HepG2 (cell line): Measurements from ENCODE around the gene ONECUT1. TPM values are rescaled to one million over a fixed set of nuclear protein-coding genes. Genes with fewer than 3 reads are reported as not detected.

ENCODE experiments used
- ATAC-seq: fragments of 200-7000 bp; cut with Tn5 transposase; 3 replicates; pipeline ENCODE4 v1.9.1; 2020; ENCODE audit warnings: mild to moderate bottlenecking, moderate library complexity
- BruUV-seq: library from RNA; stranded (reverse); fragments of 400-500 nt; replicated peaks from 2 replicates; lab custom pipeline; 2021; lab: Mats Ljungman, UMichigan
- CTCF ChIA-PET: fragments of 300-600 bp; formaldehyde crosslinking; extraction: SDS; loops from one replicate; lab custom pipeline; 2021; ENCODE audit warnings: low total read pairs, inconsistent platforms, low intra/inter-chr PET ratio; lab: Yijun Ruan, JAX
- POLR2A ChIA-PET: fragments of 350-600 bp; sonication (Branson Sonifier 250); formaldehyde crosslinking; loops from one replicate; lab custom pipeline; 2020; ENCODE audit warnings: antibody characterized with exemption, inconsistent platforms; lab: Yijun Ruan, JAX
- DNase-seq: peaks from one replicate; pipeline ENCODE4 v3.0.0-alpha.2; 2015; ENCODE audit warnings: low spot score
- FAIRE-seq: peaks from 3 replicates; lab custom pipeline; 2011; peaks lifted over from hg19 to GRCh38; lab: Jason Lieb, UNC
- H2AFZ ChIP-seq: one replicate; pipeline ENCODE4 v1.6.1; 2011; ENCODE audit warnings: low read length, inconsistent platforms
- H3K27ac ChIP-seq: fragments of 300-600 bp; 3 replicates; pipeline ENCODE4 v1.8.0; 2011; ENCODE audit warnings: mixed run types, mild to moderate bottlenecking, mixed read lengths, low read length, inconsistent platforms; ENCODE audit not compliant: insufficient read depth; ENCODE audit errors: extremely low read length
- H3K27me3 ChIP-seq, 2 experiments: fragments of 200-600 bp in 1 of 2; 2 replicates in 1 of 2; 3 replicates in 1 of 2; pipeline versions ENCODE4 v1.6.0 to v1.8.0; 2011; ENCODE audit warnings: low read length in 2 of 2, mild to moderate bottlenecking in 2 of 2, moderate library complexity in 2 of 2, inconsistent platforms in 1 of 2; ENCODE audit not compliant: insufficient read depth in 2 of 2, control insufficient read depth in 1 of 2
- H3K36me3 ChIP-seq, 2 experiments: fragments of 200-600 bp in 1 of 2; replicated peaks in 1 of 2; 2 replicates in 1 of 2; 3 replicates in 1 of 2; pipeline versions ENCODE4 v1.5.1 to v1.8.0; 2011; ENCODE audit warnings: low read length in 2 of 2, inconsistent platforms in 1 of 2; ENCODE audit not compliant: insufficient read depth in 2 of 2, control insufficient read depth in 1 of 2
- H3K4me1 ChIP-seq: 2 replicates; pipeline ENCODE4 v1.5.1; 2012; ENCODE audit warnings: low read length, inconsistent platforms; ENCODE audit not compliant: insufficient read depth
- H3K4me2 ChIP-seq: 2 replicates; pipeline ENCODE4 v1.6.0; 2011; ENCODE audit warnings: low read depth, low read length, inconsistent platforms
- H3K4me3 ChIP-seq, 3 experiments: fragments of 200-600 bp in 1 of 3; sonication (generic), shearing (Covaris generic) in 1 of 3; replicated peaks in 1 of 3; 2 replicates each; pipeline ENCODE4 v1.5.1; 2011 to 2016; ENCODE audit warnings: low read length in 3 of 3, inconsistent platforms in 2 of 3, low read depth in 2 of 3, mild to moderate bottlenecking in 2 of 3, control low read depth in 1 of 3, mixed read lengths in 1 of 3; ENCODE audit not compliant: insufficient read depth in 1 of 3
- H3K79me2 ChIP-seq: one replicate; pipeline ENCODE4 v1.6.1; 2011; ENCODE audit warnings: low read length, inconsistent platforms; ENCODE audit not compliant: insufficient read depth
- H3K9ac ChIP-seq: 2 replicates; pipeline ENCODE4 v1.6.0; 2011; ENCODE audit warnings: mild to moderate bottlenecking, low read depth, low read length, inconsistent platforms; ENCODE audit not compliant: insufficient read depth
- H3K9me3 ChIP-seq: 2 replicates; pipeline ENCODE4 v1.5.1; 2012; ENCODE audit warnings: mild to moderate bottlenecking, low read length
- H4K20me1 ChIP-seq: 2 replicates; pipeline ENCODE4 v1.6.0; 2011; ENCODE audit warnings: inconsistent platforms, mild to moderate bottlenecking, low read length, moderate library complexity; ENCODE audit not compliant: insufficient read depth
- GATA4 ChIP-seq: sonication (generic); IDR thresholded peaks from 2 replicates; pipeline ENCODE4 v1.6.1; 2016; ENCODE audit warnings: antibody characterized with exemption, low read depth, borderline replicate concordance
- HOXA5 ChIP-seq: sonication (generic); formaldehyde crosslinking; IDR thresholded peaks from 2 replicates; pipeline ENCODE4 v1.4.0; 2020; ENCODE audit warnings: missing genetic modification reagents
- KMT2A ChIP-seq: sonication (generic); formaldehyde crosslinking; IDR thresholded peaks from 2 replicates; pipeline ENCODE4 v1.4.0; 2020; ENCODE audit warnings: missing genetic modification reagents
- MAFG ChIP-seq: sonication (generic); formaldehyde crosslinking; IDR thresholded peaks from 2 replicates; pipeline ENCODE4 v1.5.1; 2020; ENCODE audit warnings: mild to moderate bottlenecking, missing genetic modification reagents
- SMAD1 ChIP-seq: sonication (generic); formaldehyde crosslinking; IDR thresholded peaks from 2 replicates; pipeline ENCODE4 v1.4.0; 2020; ENCODE audit warnings: missing genetic modification reagents, low read depth, mild to moderate bottlenecking, borderline replicate concordance
- ZNF263 ChIP-seq: sonication (generic); formaldehyde crosslinking; IDR thresholded peaks from 2 replicates; pipeline ENCODE4 v1.4.0; 2020; ENCODE audit warnings: missing genetic modification reagents
- ZNF7 ChIP-seq: IDR thresholded peaks from 2 replicates; pipeline ENCODE4 v1.6.1; 2016; ENCODE audit warnings: missing biosample characterization, missing genetic modification reagents
- WGBS: methylation state at CpG from one replicate; pipeline ENCODE4 v1.1.6; 2017; ENCODE audit warnings: low lambda C conversion rate; 5-methylcytosine and 5-hydroxymethylcytosine counted together
- in situ Hi-C: cut with HindIII; loops from 2 replicates; pipeline ENCODE4 v1.10.0; 2017; ENCODE audit warnings: low pct_unique_long_range_greater_than_20kb; ENCODE audit not compliant: extremely low pct_ligation_motif_present
- intact Hi-C: fragments of 100-400 bp; cut with micrococcal nuclease; formaldehyde crosslinking; loops from one replicate; pipeline ENCODE4 v1.10.0; 2022; ENCODE audit not compliant: unreplicated experiment
- polyA plus RNA-seq, 8 experiments: library from polyadenylated mRNA; depleted of rRNA in 3 of 8; stranded (reverse) in 7 of 8; unstranded in 1 of 8; fragments of >200 nt; fragmentation: Illumina TruSeq in 4 of 8; extraction: Trizol in 4 of 8; gene quantifications; 2 replicates each; pipeline versions ENCODE4 v1.2.1 to v1.2.3, GENCODE V29; 2011 to 2016; ENCODE audit warnings: low read depth in 4 of 8, missing spikeins in 1 of 8, mixed read lengths in 1 of 8; ENCODE audit not compliant: insufficient read depth in 1 of 8
- total RNA-seq, 5 experiments: library from RNA; depleted of rRNA; stranded (reverse); fragments of >200 nt; fragmentation: Illumina TruSeq; extraction: Trizol; gene quantifications; 2 replicates each; pipeline ENCODE4 v1.2.3, GENCODE V29; 2016; ENCODE audit warnings: low read depth in 1 of 5
- TF ChIP-seq, protein P1 (sequence below): sonication (generic); formaldehyde crosslinking; IDR thresholded peaks from 2 replicates; pipeline ENCODE4 v1.4.0; 2020; ENCODE audit warnings: mild to moderate bottlenecking, missing genetic modification reagents
- TF ChIP-seq, protein P2 (sequence below): sonication (generic); formaldehyde crosslinking; IDR thresholded peaks from 2 replicates; pipeline ENCODE4 v1.5.0; 2020; ENCODE audit warnings: missing genetic modification reagents
- TF ChIP-seq, protein P3 (sequence below): IDR thresholded peaks from 2 replicates; pipeline ENCODE4 v1.6.1; 2018; ENCODE audit warnings: missing genetic modification reagents
- TF ChIP-seq, protein P4 (sequence below): sonication (generic); formaldehyde crosslinking; IDR thresholded peaks from 2 replicates; pipeline ENCODE4 v1.9.0; 2021; ENCODE audit warnings: missing genetic modification reagents, mild to moderate bottlenecking, borderline replicate concordance
- TF ChIP-seq, protein P5 (sequence below): sonication (generic); formaldehyde crosslinking; IDR thresholded peaks from 2 replicates; pipeline ENCODE4 v1.4.0; 2020; ENCODE audit warnings: missing genetic modification reagents, mild to moderate bottlenecking, borderline replicate concordance

The ONECUT1 gene
- total and polyA plus RNA-seq, 2 of the 13 experiments (the other 11 are each of a cell fraction or from before 2014, with no cell fraction given), result 3.5 to 9.1 TPM

DNA sequence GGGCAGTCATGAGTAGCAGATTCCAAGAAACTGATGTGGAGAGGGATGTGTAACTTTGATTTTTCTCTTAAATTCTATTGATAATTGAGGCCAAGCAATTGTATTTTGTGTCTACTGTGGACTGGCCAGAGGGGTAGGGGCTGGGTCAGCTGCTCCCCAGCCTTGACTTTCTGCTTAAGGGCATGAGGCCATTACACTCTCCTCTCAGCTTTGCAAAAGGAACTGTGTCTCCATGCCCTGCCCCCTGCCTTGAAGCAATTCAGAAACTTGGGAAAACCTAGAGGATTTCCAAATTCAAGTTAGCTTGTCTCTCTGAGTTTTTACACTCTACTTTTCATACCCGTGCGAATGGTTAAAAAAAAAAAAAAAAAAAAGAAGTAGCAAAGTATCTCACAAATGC lies 38.6 kb downstream of the ONECUT1 start:
- Histone ChIP-seq H2AFZ (no peak overlapping the region), H3K9ac (no peak overlapping the region), H3K27ac (no peak overlapping the region)
- ATAC-seq, result no peak
- TF ChIP-seq, protein P1, sequence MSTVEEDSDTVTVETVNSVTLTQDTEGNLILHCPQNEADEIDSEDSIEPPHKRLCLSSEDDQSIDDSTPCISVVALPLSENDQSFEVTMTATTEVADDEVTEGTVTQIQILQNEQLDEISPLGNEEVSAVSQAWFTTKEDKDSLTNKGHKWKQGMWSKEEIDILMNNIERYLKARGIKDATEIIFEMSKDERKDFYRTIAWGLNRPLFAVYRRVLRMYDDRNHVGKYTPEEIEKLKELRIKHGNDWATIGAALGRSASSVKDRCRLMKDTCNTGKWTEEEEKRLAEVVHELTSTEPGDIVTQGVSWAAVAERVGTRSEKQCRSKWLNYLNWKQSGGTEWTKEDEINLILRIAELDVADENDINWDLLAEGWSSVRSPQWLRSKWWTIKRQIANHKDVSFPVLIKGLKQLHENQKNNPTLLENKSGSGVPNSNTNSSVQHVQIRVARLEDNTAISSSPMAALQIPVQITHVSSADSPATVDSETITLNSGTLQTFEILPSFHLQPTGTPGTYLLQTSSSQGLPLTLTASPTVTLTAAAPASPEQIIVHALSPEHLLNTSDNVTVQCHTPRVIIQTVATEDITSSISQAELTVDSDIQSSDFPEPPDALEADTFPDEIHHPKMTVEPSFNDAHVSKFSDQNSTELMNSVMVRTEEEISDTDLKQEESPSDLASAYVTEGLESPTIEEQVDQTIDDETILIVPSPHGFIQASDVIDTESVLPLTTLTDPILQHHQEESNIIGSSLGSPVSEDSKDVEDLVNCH, result no peak
- TF ChIP-seq MAFG (CRISPR knock-in tag), result no peak
- no peak for TF ChIP-seq ZNF7 (CRISPR knock-in tag)
- no peak for TF ChIP-seq GATA4
- TF ChIP-seq, all 625 proteins: peak for 0
- Histone ChIP-seq H3K79me2 (no peaks in the 10 kb centered on the region), H3K36me3 (0 out of 5 replicates have a peak, but pooled peaks cover 0 to 9% of the 10 kb centered on the region in 2 experiments), H3K27me3 (no peaks in the 10 kb centered on the region), H4K20me1 (no peaks in the 10 kb centered on the region), H3K4me2 (no peak overlapping the region), H3K9me3 (no peaks in the 10 kb centered on the region), H3K4me3 (no peak overlapping the region), H3K4me1 (peaks cover 6% of the 10 kb centered on the region)
- intact Hi-C loops, result no loop called here
- 95% methylated on average over 2 of the region's 2 CpGs for WGBS
- ChIA-PET POLR2A (no interaction called here), CTCF (no interaction called here)
- BruUV-seq, result no TSS peak
- in situ Hi-C loops, result no loop called here
- DNase-seq (no peak), FAIRE-seq (no peak)

DNA sequence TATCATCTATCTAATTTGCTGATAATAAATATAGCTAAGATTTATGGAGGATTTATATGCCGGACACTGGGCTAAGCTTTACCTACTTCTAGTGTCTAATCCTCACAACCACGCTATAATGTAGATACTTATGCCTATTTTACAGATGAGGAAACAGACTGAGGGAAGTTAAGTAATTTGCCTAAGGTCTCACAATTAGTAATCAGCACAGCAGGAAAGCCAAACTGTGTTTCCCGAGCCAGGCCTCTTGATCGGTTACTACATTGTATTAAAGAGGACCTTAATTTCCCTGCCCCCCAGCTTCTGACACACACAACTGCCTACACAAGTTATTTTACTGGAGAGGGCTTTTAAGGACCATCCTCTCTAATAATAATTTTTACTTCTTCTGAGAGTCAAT lies 40.9 kb downstream of the ONECUT1 start:
- peaks cover 15% of the 10 kb centered on the region for H3K4me1 ChIP-seq
- H4K20me1 ChIP-seq, result no peaks in the 10 kb centered on the region
- ATAC-seq (no peak), FAIRE-seq (no peak), DNase-seq (no peak)
- POLR2A ChIA-PET, result interaction anchor here (1.5 kb wide), 1 partner anchor 454 kb away, joined by 3 read pairs; the partner anchor contains the start of gene MYO5C
- no TSS peak for BruUV-seq
- H3K79me2 ChIP-seq, result no peaks in the 10 kb centered on the region
- H2AFZ ChIP-seq, result no peak overlapping the region
- H3K9me3 ChIP-seq, result no peaks in the 10 kb centered on the region
- H3K4me3 ChIP-seq, result no peak overlapping the region
- intact Hi-C loops (no loop called here), in situ Hi-C loops (no loop called here)
- no peak overlapping the region for H3K27ac ChIP-seq
- WGBS, result 57% methylated on average over 4 of the region's 4 CpGs
- H3K27me3 ChIP-seq, result no peaks in the 10 kb centered on the region
- H3K9ac ChIP-seq, result no peak overlapping the region
- CTCF ChIA-PET, result no interaction called here
- H3K36me3 ChIP-seq, result no peaks in the 10 kb centered on the region
- no peak overlapping the region for H3K4me2 ChIP-seq
- TF ChIP-seq HOXA5 (no peak), KMT2A (no peak), SMAD1 (no peak), ZNF263 (no peak)
- TF ChIP-seq, protein P2, sequence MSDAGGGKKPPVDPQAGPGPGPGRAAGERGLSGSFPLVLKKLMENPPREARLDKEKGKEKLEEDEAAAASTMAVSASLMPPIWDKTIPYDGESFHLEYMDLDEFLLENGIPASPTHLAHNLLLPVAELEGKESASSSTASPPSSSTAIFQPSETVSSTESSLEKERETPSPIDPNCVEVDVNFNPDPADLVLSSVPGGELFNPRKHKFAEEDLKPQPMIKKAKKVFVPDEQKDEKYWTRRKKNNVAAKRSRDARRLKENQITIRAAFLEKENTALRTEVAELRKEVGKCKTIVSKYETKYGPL (CRISPR knock-in tag), result no peak
- TF ChIP-seq, protein P3, sequence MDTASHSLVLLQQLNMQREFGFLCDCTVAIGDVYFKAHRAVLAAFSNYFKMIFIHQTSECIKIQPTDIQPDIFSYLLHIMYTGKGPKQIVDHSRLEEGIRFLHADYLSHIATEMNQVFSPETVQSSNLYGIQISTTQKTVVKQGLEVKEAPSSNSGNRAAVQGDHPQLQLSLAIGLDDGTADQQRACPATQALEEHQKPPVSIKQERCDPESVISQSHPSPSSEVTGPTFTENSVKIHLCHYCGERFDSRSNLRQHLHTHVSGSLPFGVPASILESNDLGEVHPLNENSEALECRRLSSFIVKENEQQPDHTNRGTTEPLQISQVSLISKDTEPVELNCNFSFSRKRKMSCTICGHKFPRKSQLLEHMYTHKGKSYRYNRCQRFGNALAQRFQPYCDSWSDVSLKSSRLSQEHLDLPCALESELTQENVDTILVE, result no peak
- TF ChIP-seq, protein P4, sequence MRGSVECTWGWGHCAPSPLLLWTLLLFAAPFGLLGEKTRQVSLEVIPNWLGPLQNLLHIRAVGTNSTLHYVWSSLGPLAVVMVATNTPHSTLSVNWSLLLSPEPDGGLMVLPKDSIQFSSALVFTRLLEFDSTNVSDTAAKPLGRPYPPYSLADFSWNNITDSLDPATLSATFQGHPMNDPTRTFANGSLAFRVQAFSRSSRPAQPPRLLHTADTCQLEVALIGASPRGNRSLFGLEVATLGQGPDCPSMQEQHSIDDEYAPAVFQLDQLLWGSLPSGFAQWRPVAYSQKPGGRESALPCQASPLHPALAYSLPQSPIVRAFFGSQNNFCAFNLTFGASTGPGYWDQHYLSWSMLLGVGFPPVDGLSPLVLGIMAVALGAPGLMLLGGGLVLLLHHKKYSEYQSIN, result no peak
- TF ChIP-seq, protein P5, sequence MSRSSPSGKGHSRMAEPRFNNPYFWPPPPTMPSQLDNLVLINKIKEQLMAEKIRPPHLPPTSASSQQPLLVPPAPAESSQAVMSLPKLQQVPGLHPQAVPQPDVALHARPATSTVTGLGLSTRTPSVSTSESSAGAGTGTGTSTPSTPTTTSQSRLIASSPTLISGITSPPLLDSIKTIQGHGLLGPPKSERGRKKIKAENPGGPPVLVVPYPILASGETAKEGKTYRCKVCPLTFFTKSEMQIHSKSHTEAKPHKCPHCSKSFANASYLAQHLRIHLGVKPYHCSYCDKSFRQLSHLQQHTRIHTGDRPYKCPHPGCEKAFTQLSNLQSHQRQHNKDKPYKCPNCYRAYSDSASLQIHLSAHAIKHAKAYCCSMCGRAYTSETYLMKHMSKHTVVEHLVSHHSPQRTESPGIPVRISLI (CRISPR knock-in tag), result no peak
